ENCODE data around the gene FAM20C. TPM values are rescaled to one million over a fixed set of nuclear protein-coding genes. Genes with fewer than 3 reads are reported as not detected.

FAM20C gene
- total and polyA plus RNA-seq, 2 of the 8 experiments (the other 6 are each of a cell fraction or from before 2014, with no cell fraction given), result 9.5 to 34.8 TPM

DNA sequence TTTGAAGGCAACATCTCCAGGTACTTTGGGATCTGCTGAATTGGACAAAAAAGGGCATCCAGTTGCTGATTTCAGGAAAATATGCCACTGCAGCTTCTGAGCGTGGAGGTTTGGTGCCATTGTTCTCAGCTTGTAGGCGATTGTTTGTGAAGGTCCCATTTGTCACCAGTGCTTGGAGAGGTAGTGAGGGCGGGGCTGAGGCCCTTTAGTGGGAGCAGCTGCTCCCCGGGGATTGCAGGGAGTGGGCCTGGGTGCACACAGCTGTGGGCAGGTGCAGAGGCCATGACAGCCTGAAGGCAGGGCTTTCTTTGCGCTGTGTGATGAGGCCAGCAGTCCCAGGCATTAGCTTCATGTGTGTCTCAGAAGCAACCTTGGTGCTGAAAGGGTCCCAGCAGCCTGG, 3.9 kb downstream of the FAM20C start:
- WGBS, 2 experiments (ENCODE audit: extremely low coverage in 1 of 2, insufficient coverage in 1 of 2, insufficient read length in 1 of 2, insufficient replicate concordance in 2 of 2, low coverage in 1 of 2, low lambda C conversion rate in 2 of 2, missing lambda C conversion rate in 1 of 2), result 94% methylated on average over 5 of the region's 5 CpGs; no CpG with 5 or more reads in 1 of the 2 experiments
- Histone ChIP-seq H3K23me2 (ENCODE audit: low read depth, low read length) (peaks cover 17% of the 10 kb centered on the region), H4K20me1 (replicated peaks in 1 of 2; ENCODE audit: control insufficient read depth in 1 of 2, insufficient read depth in 2 of 2, low read length in 2 of 2) (peaks cover 5 to 24% of the 10 kb centered on the region in 2 experiments), H3K4me1 (replicated peaks in 1 of 4; ENCODE audit: control insufficient read depth in 3 of 4, insufficient read depth in 4 of 4, low read length in 3 of 4) (peaks cover 0 to 23% (median 18%) of the 10 kb centered on the region in 4 experiments; a peak in 6 of 7 replicates), H3K4me2 (ENCODE audit: insufficient read depth in 1 of 2, low read depth in 2 of 2, low read length in 2 of 2) (no peak overlapping the region), H3K36me3 (ENCODE audit: control insufficient read depth in 2 of 4, insufficient read depth in 4 of 4, low read length in 3 of 4) (peaks cover 6 to 23% (median 21%) of the 10 kb centered on the region in 4 experiments), H4K8ac (ENCODE audit: extremely low read depth, insufficient read depth, low read length) (no peak overlapping the region), H3K14ac (ENCODE audit: insufficient read length) (no peak overlapping the region), H2BK15ac (ENCODE audit: low read length) (no peak overlapping the region), H3K27ac (ENCODE audit: low read depth, low read length) (no peak overlapping the region), H4K91ac (replicated peaks; ENCODE audit: insufficient read length, low read length) (no peak overlapping the region), H3K79me2 (ENCODE audit: control insufficient read depth in 1 of 2, insufficient read depth in 2 of 2, low read length in 2 of 2) (peaks cover 0 to 25% of the 10 kb centered on the region in 2 experiments; a peak in 2 of 4 replicates), H2AK5ac (ENCODE audit: low read depth, low read length) (no peak overlapping the region), H3K9ac (replicated peaks in 1 of 4; ENCODE audit: extremely low read depth in 1 of 4, low read depth in 3 of 4, low read length in 3 of 4) (no peak overlapping the region), H2AFZ (ENCODE audit: low read length) (no peak overlapping the region), H3K27me3 (replicated peaks in 1 of 4; ENCODE audit: control insufficient read depth in 3 of 4, extremely low read depth in 1 of 4, insufficient read depth in 3 of 4, low read length in 3 of 4) (peaks cover 0 to 4% (median 3%) of the 10 kb centered on the region in 4 experiments; a peak in 3 of 7 replicates), H3K4me3 (ENCODE audit: extremely low read depth in 1 of 4, insufficient read depth in 2 of 4, low read depth in 3 of 4, low read length in 4 of 4) (no peak overlapping the region), H3K9me3 (ENCODE audit: insufficient read depth in 2 of 2, low read depth in 1 of 2, low read length in 1 of 2) (no peaks in the 10 kb centered on the region), H3K4ac (replicated peaks; ENCODE audit: insufficient read length, low read depth, low read length) (no peak overlapping the region), H2BK5ac (ENCODE audit: low read depth, low read length) (no peak overlapping the region), H2BK20ac (ENCODE audit: low read length) (no peak overlapping the region), H3K18ac (ENCODE audit: extremely low read depth, low read length) (no peak overlapping the region; the same call in 1 of the 2 replicates), H3K56ac (replicated peaks; ENCODE audit: insufficient read length, low read depth, low read length) (no peak overlapping the region), H4K5ac (ENCODE audit: insufficient read length, low read depth, low read length) (no peak overlapping the region), H3K79me1 (ENCODE audit: low read depth, low read length) (peaks cover 7% of the 10 kb centered on the region; the same call in 1 of the 2 replicates), H3K23ac (ENCODE audit: insufficient read length) (no peak overlapping the region), H2BK12ac (ENCODE audit: low read depth, low read length) (no peak overlapping the region), H2BK120ac (replicated peaks; ENCODE audit: low read depth, low read length) (no peak overlapping the region)
- CTCF ChIA-PET (ENCODE audit: partially characterized antibody), result interaction anchor here (0.6 to 4.8 kb wide), 7 partner anchors 13 to 76 kb away, joined by 3 to 37 read pairs (median 4); no protein-coding TSS in a partner anchor
- TF ChIP-seq TAF1 (IDR thresholded peaks at IDR 0.05; ENCODE audit: low read depth, low read length) (no peak), SIN3A (conservative IDR thresholded peaks at IDR 0.05 in 1 of 2, IDR thresholded peaks at IDR 0.05 in 1 of 2; ENCODE audit: low read depth in 1 of 2, low read length in 2 of 2) (no peak), SIRT6 (IDR thresholded peaks at IDR 0.05; ENCODE audit: low read length) (no peak), CTBP2 (IDR thresholded peaks at IDR 0.05; ENCODE audit: borderline replicate concordance, insufficient read depth, insufficient read length, low read length) (no peak), HDAC6 (IDR thresholded peaks at IDR 0.05; ENCODE audit: low read depth, low read length) (no peak), FOSL1 (IDR thresholded peaks at IDR 0.05; ENCODE audit: insufficient read depth, low read depth, low read length) (no peak), KDM4A (IDR thresholded peaks at IDR 0.05; ENCODE audit: low read depth, low read length, severe bottlenecking) (no peak), EGR1 (IDR thresholded peaks at IDR 0.05; ENCODE audit: borderline replicate concordance, low read depth, low read length) (no peak), ZNF274 (IDR thresholded peaks at IDR 0.05; ENCODE audit: borderline replicate concordance, extremely low read depth, low read length) (no peak), SAP30 (IDR thresholded peaks at IDR 0.05; ENCODE audit: insufficient read depth, insufficient replicate concordance, low read length) (no peak)
- DNase-seq (ENCODE audit: low read depth in 1 of 2, low spot score in 2 of 2), result no peak
- no peak for FAIRE-seq
- POLR2A ChIA-PET (ENCODE audit: partially characterized antibody), result interaction anchor here (1.1 to 1.6 kb wide), 3 partner anchors 9 to 18 kb away, joined by 3 to 4 read pairs (median 4); no protein-coding TSS in a partner anchor
